ENCODE data around the gene UBB.

DNA sequence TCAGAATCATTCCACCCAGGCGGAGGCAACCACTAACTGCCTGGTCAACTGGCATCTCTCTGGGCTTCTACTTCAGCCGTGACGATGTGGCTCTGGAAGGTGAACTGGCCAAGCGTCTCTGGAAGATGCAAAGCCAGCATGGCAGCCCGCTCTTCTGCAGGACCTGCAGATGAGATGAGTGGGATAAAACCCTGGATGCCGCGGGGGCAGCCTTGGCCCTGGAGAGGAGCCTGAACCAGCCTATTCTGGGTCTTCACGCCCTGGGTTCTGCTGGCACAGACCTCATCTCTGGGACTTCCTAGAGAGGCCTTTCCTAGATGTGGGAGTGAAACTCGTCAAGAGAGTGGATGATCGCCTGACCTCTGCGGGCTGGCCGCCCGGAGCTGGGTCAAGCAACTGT lies 10.6 kb downstream of the UBB start:
- TF ChIP-seq POLR2AphosphoS5 (IDR thresholded peaks at IDR 0.05), result no peak
- no peak for TF ChIP-seq POLR2A (IDR thresholded peaks at IDR 0.05)
- TF ChIP-seq, protein P1, sequence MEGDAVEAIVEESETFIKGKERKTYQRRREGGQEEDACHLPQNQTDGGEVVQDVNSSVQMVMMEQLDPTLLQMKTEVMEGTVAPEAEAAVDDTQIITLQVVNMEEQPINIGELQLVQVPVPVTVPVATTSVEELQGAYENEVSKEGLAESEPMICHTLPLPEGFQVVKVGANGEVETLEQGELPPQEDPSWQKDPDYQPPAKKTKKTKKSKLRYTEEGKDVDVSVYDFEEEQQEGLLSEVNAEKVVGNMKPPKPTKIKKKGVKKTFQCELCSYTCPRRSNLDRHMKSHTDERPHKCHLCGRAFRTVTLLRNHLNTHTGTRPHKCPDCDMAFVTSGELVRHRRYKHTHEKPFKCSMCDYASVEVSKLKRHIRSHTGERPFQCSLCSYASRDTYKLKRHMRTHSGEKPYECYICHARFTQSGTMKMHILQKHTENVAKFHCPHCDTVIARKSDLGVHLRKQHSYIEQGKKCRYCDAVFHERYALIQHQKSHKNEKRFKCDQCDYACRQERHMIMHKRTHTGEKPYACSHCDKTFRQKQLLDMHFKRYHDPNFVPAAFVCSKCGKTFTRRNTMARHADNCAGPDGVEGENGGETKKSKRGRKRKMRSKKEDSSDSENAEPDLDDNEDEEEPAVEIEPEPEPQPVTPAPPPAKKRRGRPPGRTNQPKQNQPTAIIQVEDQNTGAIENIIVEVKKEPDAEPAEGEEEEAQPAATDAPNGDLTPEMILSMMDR (IDR thresholded peaks at IDR 0.05), result no peak
- no peak for TF ChIP-seq EP300 (IDR thresholded peaks at IDR 0.05)
